Measurements from ENCODE around the gene PKNOX2.

PKNOX2 gene

DNA sequence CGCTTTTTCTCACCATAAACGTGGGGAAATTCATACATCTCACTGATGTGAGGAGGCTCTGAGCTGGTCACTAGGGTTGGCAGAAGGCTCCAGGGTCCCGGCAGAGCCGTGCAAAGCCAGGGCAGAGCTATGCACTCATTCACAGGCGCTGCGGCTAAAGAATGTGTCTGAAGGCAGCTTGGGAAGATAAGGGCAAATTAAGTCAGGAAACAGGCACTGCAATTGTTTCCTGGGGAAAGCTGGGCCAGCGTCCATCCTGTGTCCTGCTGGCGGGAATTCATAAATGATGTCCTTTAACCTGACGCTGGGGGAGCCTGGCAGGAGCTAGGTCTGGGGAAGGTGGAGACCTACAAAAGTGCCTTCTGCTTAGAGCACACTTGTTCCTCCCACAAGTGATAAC, 27.6 kb downstream of the PKNOX2 start:
- Histone ChIP-seq H3K36me3 (ENCODE audit: insufficient read depth, low read length) (no peaks in the 10 kb centered on the region), H3K27ac (ENCODE audit: low read depth, low read length) (no peak overlapping the region), H3K4me1 (ENCODE audit: insufficient read depth, low read length) (no peaks in the 10 kb centered on the region), H3K4me3 (ENCODE audit: low read depth in 1 of 2, low read length in 2 of 2) (no peak overlapping the region), H3K9ac (ENCODE audit: low read length) (no peak overlapping the region), H3K9me3 (ENCODE audit: low read length) (no peaks in the 10 kb centered on the region), H3K27me3 (ENCODE audit: control insufficient read depth in 1 of 2, insufficient read depth in 2 of 2, low read length in 2 of 2) (no peaks in the 10 kb centered on the region)

DNA sequence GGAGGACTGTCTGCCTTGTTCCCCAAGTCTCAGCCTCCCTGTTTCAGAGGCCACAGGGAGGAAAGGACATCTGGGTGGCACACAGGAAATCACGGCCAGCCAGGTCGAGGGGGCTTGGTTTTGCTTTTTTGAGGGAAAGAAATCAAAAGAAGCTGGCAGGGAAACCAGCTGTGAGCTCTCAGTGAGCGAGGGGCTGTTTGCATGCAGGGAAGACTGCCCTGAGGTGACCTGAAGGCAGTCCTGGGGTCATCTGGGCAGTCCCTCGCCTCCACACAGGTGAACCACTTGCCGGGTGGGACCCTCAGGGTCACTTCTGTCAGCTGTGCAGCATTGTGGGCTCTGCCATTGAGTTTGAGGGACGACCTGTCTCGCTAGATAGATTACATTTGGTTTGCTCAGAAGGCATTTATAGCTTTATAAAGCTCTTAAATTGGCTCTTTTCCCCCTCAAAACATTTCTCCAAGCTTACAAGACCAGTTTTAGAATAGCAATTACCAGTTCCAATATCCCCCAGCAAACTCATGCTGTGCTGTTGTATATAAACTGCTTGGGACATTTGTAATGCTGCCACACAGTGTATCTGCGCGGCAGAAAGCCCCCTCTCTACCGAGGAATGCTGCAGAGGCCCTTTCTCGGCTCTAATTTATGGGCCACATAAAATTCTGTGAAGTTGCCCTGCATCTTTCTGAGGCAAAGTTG, 28.3 kb downstream of the PKNOX2 start:
- Histone ChIP-seq H3K27ac (ENCODE audit: low read depth, low read length) (no peak overlapping the region), H3K4me1 (ENCODE audit: insufficient read depth, low read length) (no peaks in the 10 kb centered on the region), H3K4me3 (ENCODE audit: low read depth in 1 of 2, low read length in 2 of 2) (no peak overlapping the region), H3K9ac (ENCODE audit: low read length) (no peak overlapping the region), H3K36me3 (ENCODE audit: insufficient read depth, low read length) (no peaks in the 10 kb centered on the region), H3K27me3 (ENCODE audit: control insufficient read depth in 1 of 2, insufficient read depth in 2 of 2, low read length in 2 of 2) (no peaks in the 10 kb centered on the region), H3K9me3 (ENCODE audit: low read length) (no peaks in the 10 kb centered on the region)

GRCh38 chr11:125193416-125193726, 28.8 kb downstream of the PKNOX2 start:
- Histone ChIP-seq H3K4me3 (ENCODE audit: low read depth in 1 of 2, low read length in 2 of 2) (no peak overlapping the region), H3K4me1 (ENCODE audit: insufficient read depth, low read length) (no peaks in the 10 kb centered on the region), H3K9ac (ENCODE audit: low read length) (no peak overlapping the region), H3K36me3 (ENCODE audit: insufficient read depth, low read length) (no peaks in the 10 kb centered on the region), H3K27ac (ENCODE audit: low read depth, low read length) (no peak overlapping the region), H3K9me3 (ENCODE audit: low read length) (no peaks in the 10 kb centered on the region), H3K27me3 (ENCODE audit: control insufficient read depth in 1 of 2, insufficient read depth in 2 of 2, low read length in 2 of 2) (no peaks in the 10 kb centered on the region)

DNA sequence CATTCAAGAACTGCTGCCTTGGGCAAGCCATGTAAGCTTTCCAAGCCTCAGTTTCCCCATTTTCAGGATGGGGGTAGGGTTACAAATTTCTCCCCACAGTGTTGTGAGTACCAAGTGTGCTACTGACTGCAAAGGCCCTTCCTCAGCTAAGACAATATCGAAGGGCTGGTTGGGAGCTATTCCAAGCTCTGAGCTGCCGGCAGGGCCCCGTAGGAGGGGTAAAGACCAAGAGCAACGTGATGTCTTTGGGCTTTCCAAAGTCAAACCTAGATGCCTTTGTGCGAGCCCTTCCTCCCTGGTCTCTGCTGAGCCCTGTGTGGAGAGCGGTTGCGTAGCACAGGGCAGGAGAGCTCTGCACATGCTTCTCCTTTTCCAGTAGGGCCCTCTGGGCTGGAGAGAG, 29.3 kb downstream of the PKNOX2 start:
- no peaks in the 10 kb centered on the region for H3K4me1 ChIP-seq (ENCODE audit: insufficient read depth, low read length)
- H3K4me3 ChIP-seq (ENCODE audit: low read depth in 1 of 2, low read length in 2 of 2), result no peak overlapping the region
- no peaks in the 10 kb centered on the region for H3K36me3 ChIP-seq (ENCODE audit: insufficient read depth, low read length)
- H3K27me3 ChIP-seq (ENCODE audit: control insufficient read depth in 1 of 2, insufficient read depth in 2 of 2, low read length in 2 of 2), result no peaks in the 10 kb centered on the region
- H3K9me3 ChIP-seq (ENCODE audit: low read length), result no peaks in the 10 kb centered on the region
- no peak overlapping the region for H3K9ac ChIP-seq (ENCODE audit: low read length)
- no peak overlapping the region for H3K27ac ChIP-seq (ENCODE audit: low read depth, low read length)

DNA sequence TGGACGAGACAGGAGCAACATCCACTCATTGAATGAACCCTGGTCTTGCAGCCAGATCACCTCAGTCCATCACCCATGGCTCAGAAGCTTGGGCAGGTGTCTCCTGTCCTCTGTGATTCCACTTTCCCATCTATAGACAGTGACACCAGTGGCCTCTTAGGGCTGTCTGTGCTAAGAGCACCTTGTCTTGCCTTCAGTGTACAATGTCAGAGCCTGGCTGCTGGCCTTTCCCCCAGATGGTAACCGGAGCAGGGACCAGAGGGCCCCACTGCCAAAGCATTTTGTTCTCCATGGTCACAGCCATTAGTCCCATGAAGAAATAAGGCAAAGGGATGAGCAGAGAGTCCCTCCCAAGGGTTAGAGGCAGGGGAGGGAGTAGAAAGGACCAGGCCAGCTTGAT, 35.4 kb downstream of the PKNOX2 start:
- Histone ChIP-seq H3K4me3 (ENCODE audit: low read depth in 1 of 2, low read length in 2 of 2) (no peak overlapping the region), H3K9me3 (ENCODE audit: low read length) (no peaks in the 10 kb centered on the region)

GRCh38 chr11:125200441-125200840, 35.9 kb downstream of the PKNOX2 start:
- Histone ChIP-seq H3K36me3 (ENCODE audit: insufficient read depth, low read length) (no peaks in the 10 kb centered on the region), H3K4me3 (ENCODE audit: low read depth in 1 of 2, low read length in 2 of 2) (no peak overlapping the region), H3K4me1 (ENCODE audit: insufficient read depth, low read length) (no peaks in the 10 kb centered on the region), H3K9ac (ENCODE audit: low read length) (no peak overlapping the region), H3K27ac (ENCODE audit: low read depth, low read length) (no peak overlapping the region), H3K27me3 (ENCODE audit: control insufficient read depth in 1 of 2, insufficient read depth in 2 of 2, low read length in 2 of 2) (no peaks in the 10 kb centered on the region), H3K9me3 (ENCODE audit: low read length) (no peaks in the 10 kb centered on the region)

More for the DNA sequence above, 35.4 kb downstream of the PKNOX2 start:
- Histone ChIP-seq H3K36me3 (ENCODE audit: insufficient read depth, low read length) (no peaks in the 10 kb centered on the region), H3K9ac (ENCODE audit: low read length) (no peak overlapping the region), H3K27ac (ENCODE audit: low read depth, low read length) (no peak overlapping the region), H3K4me1 (ENCODE audit: insufficient read depth, low read length) (no peaks in the 10 kb centered on the region), H3K27me3 (ENCODE audit: control insufficient read depth in 1 of 2, insufficient read depth in 2 of 2, low read length in 2 of 2) (no peaks in the 10 kb centered on the region)

DNA sequence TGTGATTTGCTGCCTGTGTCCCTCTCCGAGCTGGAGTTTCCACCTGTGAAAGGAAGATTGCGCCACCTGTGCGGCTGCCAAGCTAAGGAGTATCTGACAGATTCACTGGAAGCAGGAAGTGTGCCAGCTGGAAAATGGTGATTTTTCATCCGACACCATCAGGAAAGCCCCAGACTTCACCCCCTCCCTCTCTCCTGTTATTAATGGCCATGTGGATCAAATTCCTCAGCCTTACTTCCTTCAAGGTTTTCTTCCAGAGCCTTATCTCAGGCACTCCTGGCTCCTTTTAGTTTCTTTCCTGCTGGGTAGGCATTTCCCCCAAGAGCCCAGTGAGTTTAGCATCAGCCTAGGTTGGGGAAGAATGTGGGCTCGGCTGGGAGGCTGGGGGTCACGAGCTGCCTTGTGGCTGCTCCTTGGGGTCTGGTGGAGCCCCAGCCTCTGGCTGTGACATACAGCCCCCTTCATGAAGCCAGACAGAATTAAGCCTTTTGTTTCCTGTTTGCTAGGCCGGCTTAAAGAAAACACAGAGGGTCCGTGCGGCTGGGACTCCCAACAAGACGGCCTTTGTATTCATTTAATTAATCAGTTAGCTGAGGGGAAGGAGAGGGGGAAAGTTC, 37.1 kb downstream of the PKNOX2 start:
- no peak overlapping the region for H3K9ac ChIP-seq (ENCODE audit: low read length)
- H3K36me3 ChIP-seq (ENCODE audit: insufficient read depth, low read length), result no peaks in the 10 kb centered on the region
- no peak overlapping the region for H3K4me3 ChIP-seq (ENCODE audit: low read depth in 1 of 2, low read length in 2 of 2)
- H3K27ac ChIP-seq (ENCODE audit: low read depth, low read length), result no peak overlapping the region
- H3K4me1 ChIP-seq (ENCODE audit: insufficient read depth, low read length), result no peaks in the 10 kb centered on the region
- H3K27me3 ChIP-seq (ENCODE audit: control insufficient read depth in 1 of 2, insufficient read depth in 2 of 2, low read length in 2 of 2), result no peaks in the 10 kb centered on the region
- H3K9me3 ChIP-seq (ENCODE audit: low read length), result no peaks in the 10 kb centered on the region

DNA sequence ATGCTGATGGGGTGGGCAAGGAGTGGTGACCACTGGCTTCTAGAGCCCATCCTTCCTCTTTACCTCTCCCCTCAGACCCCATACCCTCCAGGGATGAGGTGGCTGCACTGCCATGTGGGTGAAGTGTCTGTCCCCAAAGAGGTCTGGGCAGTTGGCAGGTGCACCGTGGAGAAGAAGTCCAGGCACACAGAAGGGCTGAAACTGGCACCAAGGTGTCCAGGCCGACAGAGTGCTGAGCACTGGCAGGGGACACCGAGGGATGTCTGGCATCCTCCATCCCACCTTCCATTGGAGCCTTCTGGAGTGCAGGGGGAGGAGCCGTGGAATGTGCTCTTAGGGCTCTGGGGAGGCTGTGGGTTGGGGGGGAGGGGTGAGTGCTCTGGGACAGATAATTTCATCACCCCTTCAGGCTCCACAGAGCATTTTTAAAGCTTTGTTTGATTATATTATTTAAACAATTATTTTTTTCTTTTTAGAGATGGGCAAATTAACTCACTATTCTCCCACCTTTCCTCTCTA, 37.9 kb downstream of the PKNOX2 start:
- Histone ChIP-seq H3K9ac (ENCODE audit: low read length) (no peak overlapping the region), H3K27me3 (ENCODE audit: control insufficient read depth in 1 of 2, insufficient read depth in 2 of 2, low read length in 2 of 2) (no peaks in the 10 kb centered on the region), H3K27ac (ENCODE audit: low read depth, low read length) (no peak overlapping the region), H3K4me3 (ENCODE audit: low read depth in 1 of 2, low read length in 2 of 2) (no peak overlapping the region), H3K4me1 (ENCODE audit: insufficient read depth, low read length) (no peaks in the 10 kb centered on the region), H3K36me3 (ENCODE audit: insufficient read depth, low read length) (no peaks in the 10 kb centered on the region), H3K9me3 (ENCODE audit: low read length) (no peaks in the 10 kb centered on the region)

GRCh38 chr11:125202977-125203376, 38.4 kb downstream of the PKNOX2 start:
- no peaks in the 10 kb centered on the region for H3K27me3 ChIP-seq (ENCODE audit: control insufficient read depth in 1 of 2, insufficient read depth in 2 of 2, low read length in 2 of 2)
- H3K9ac ChIP-seq (ENCODE audit: low read length), result no peak overlapping the region
- no peak overlapping the region for H3K27ac ChIP-seq (ENCODE audit: low read depth, low read length)
- no peaks in the 10 kb centered on the region for H3K4me1 ChIP-seq (ENCODE audit: insufficient read depth, low read length)
- no peaks in the 10 kb centered on the region for H3K36me3 ChIP-seq (ENCODE audit: insufficient read depth, low read length)
- no peaks in the 10 kb centered on the region for H3K9me3 ChIP-seq (ENCODE audit: low read length)
- H3K4me3 ChIP-seq (ENCODE audit: low read depth in 1 of 2, low read length in 2 of 2), result no peak overlapping the region

- no peak overlapping the region for H3K9ac ChIP-seq (ENCODE audit: low read length)
- no peaks in the 10 kb centered on the region for H3K36me3 ChIP-seq (ENCODE audit: insufficient read depth, low read length)
- H3K9me3 ChIP-seq (ENCODE audit: low read length), result no peaks in the 10 kb centered on the region
- no peak overlapping the region for H3K4me3 ChIP-seq (ENCODE audit: low read depth in 1 of 2, low read length in 2 of 2)
- no peaks in the 10 kb centered on the region for H3K4me1 ChIP-seq (ENCODE audit: insufficient read depth, low read length)
- no peaks in the 10 kb centered on the region for H3K27me3 ChIP-seq (ENCODE audit: control insufficient read depth in 1 of 2, insufficient read depth in 2 of 2, low read length in 2 of 2)
- no peak overlapping the region for H3K27ac ChIP-seq (ENCODE audit: low read depth, low read length)
Measured at GRCh38 chr11:125207866-125208425, 43.4 kb downstream of the PKNOX2 start.

DNA sequence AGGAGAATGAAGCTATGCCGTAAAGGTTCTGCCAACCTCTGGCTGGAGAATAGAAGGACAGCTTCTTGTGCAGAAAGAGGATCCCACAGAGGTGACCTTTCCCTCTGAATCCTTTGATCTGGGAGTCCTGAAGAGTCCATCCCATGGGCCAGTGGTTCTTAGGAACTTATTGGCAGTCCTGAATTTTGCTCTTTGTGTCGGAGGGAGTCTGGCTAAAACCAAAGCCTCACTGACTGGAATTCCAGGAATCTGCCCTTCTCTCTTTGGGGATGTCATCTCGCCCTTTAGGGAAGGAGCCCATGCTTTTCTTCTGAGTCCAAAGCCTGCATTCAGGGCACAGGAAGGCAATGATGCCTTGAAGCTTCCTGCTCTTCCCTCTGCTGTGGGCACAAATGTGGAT, 45.5 kb downstream of the PKNOX2 start:
- Histone ChIP-seq H3K9me3 (ENCODE audit: low read length) (no peaks in the 10 kb centered on the region), H3K27ac (ENCODE audit: low read depth, low read length) (no peak overlapping the region), H3K4me1 (ENCODE audit: insufficient read depth, low read length) (no peaks in the 10 kb centered on the region), H3K4me3 (ENCODE audit: low read depth in 1 of 2, low read length in 2 of 2) (no peak overlapping the region), H3K9ac (ENCODE audit: low read length) (no peak overlapping the region), H3K36me3 (ENCODE audit: insufficient read depth, low read length) (no peaks in the 10 kb centered on the region), H3K27me3 (ENCODE audit: control insufficient read depth in 1 of 2, insufficient read depth in 2 of 2, low read length in 2 of 2) (no peaks in the 10 kb centered on the region)

Data from muscle layer of colon (tissue), 2 donors.